ENCODE data around the gene P4HTM. TPM values are rescaled to one million over a fixed set of nuclear protein-coding genes. Genes with fewer than 3 reads are reported as not detected.

Gene P4HTM
- total and polyA plus RNA-seq, 2 of the 8 experiments (the other 6 are each of a cell fraction or from before 2014, with no cell fraction given) = 19.1 to 25.4 TPM

GRCh38 chr3:48966876-48967361 lies 23.1 kb upstream of the P4HTM start:
- no peak overlapping the region for H4K8ac ChIP-seq (ENCODE audit: extremely low read depth, insufficient read depth, low read length)
- H2AFZ ChIP-seq (ENCODE audit: low read length) = no peak overlapping the region
- no peak overlapping the region for H3K27ac ChIP-seq (ENCODE audit: low read depth, low read length)
- H3K9ac ChIP-seq (replicated peaks in 1 of 4; ENCODE audit: extremely low read depth in 1 of 4, low read depth in 3 of 4, low read length in 3 of 4) = no peak overlapping the region
- no peak for TF ChIP-seq KDM4A (IDR thresholded peaks at IDR 0.05; ENCODE audit: low read depth, low read length, severe bottlenecking)
- TF ChIP-seq SIRT6 (IDR thresholded peaks at IDR 0.05; ENCODE audit: low read length) = no peak
- no peak for TF ChIP-seq KDM5A (IDR thresholded peaks at IDR 0.05; ENCODE audit: low read length)
- TF ChIP-seq MAFK (IDR thresholded peaks at IDR 0.05; ENCODE audit: low read depth, low read length) = no peak
- TF ChIP-seq EP300 (IDR thresholded peaks at IDR 0.05; ENCODE audit: borderline replicate concordance in 1 of 2, low read depth in 2 of 2, low read length in 2 of 2) = no peak
- no peak for TF ChIP-seq YY1 (IDR thresholded peaks at IDR 0.05; ENCODE audit: low read depth, low read length)
- TF ChIP-seq CHD1 (IDR thresholded peaks at IDR 0.05; ENCODE audit: low read depth, low read length) = no peak
- no peak for TF ChIP-seq JUND (IDR thresholded peaks at IDR 0.05; ENCODE audit: low read length)
- no peak for TF ChIP-seq SUZ12 (IDR thresholded peaks at IDR 0.05; ENCODE audit: low read length)
- TF ChIP-seq EZH2 (IDR thresholded peaks at IDR 0.05; ENCODE audit: low read depth, low read length, severe bottlenecking) = no peak
- no peak for TF ChIP-seq SP2 (IDR thresholded peaks at IDR 0.05; ENCODE audit: low read length)
- no peak overlapping the region for H2BK15ac ChIP-seq (ENCODE audit: low read length)
- no peak overlapping the region for H2BK12ac ChIP-seq (ENCODE audit: low read depth, low read length)
- H3K36me3 ChIP-seq (ENCODE audit: control insufficient read depth in 2 of 4, insufficient read depth in 4 of 4, low read length in 3 of 4) = peaks cover 6 to 57% (median 34%) of the 10 kb centered on the region in 4 experiments; a peak in 7 of 8 replicates
- no peaks in the 10 kb centered on the region for H4K20me1 ChIP-seq (replicated peaks in 1 of 2; ENCODE audit: control insufficient read depth in 1 of 2, insufficient read depth in 2 of 2, low read length in 2 of 2)
- no peak for FAIRE-seq
- H3K23me2 ChIP-seq (ENCODE audit: low read depth, low read length) = no peaks in the 10 kb centered on the region
- no peak overlapping the region for H3K14ac ChIP-seq (ENCODE audit: insufficient read length)
- no peak overlapping the region for H2BK5ac ChIP-seq (ENCODE audit: low read depth, low read length)
- no peak overlapping the region for H4K91ac ChIP-seq (replicated peaks; ENCODE audit: insufficient read length, low read length)
- no peak overlapping the region for H2BK120ac ChIP-seq (replicated peaks; ENCODE audit: low read depth, low read length)
- no peak overlapping the region for H3K4ac ChIP-seq (replicated peaks; ENCODE audit: insufficient read length, low read depth, low read length)
- H3K27me3 ChIP-seq (replicated peaks in 1 of 4; ENCODE audit: control insufficient read depth in 3 of 4, extremely low read depth in 1 of 4, insufficient read depth in 3 of 4, low read length in 3 of 4) = no peaks in the 10 kb centered on the region
- H2BK20ac ChIP-seq (ENCODE audit: low read length) = no peak overlapping the region
- H3K79me1 ChIP-seq (ENCODE audit: low read depth, low read length) = no peaks in the 10 kb centered on the region
- H3K18ac ChIP-seq (ENCODE audit: extremely low read depth, low read length) = no peak overlapping the region
- no peaks in the 10 kb centered on the region for H3K9me3 ChIP-seq (ENCODE audit: insufficient read depth in 2 of 2, low read depth in 1 of 2, low read length in 1 of 2)
- no peak overlapping the region for H3K23ac ChIP-seq (ENCODE audit: insufficient read length)
- peaks cover 3 to 8% (median 5%) of the 10 kb centered on the region in 4 experiments; a peak in 6 of 7 replicates for H3K4me1 ChIP-seq (replicated peaks in 1 of 4; ENCODE audit: control insufficient read depth in 3 of 4, insufficient read depth in 4 of 4, low read length in 3 of 4)
- DNase-seq (ENCODE audit: low read depth in 1 of 2, low spot score in 2 of 2) = no peak
- CTCF ChIA-PET (ENCODE audit: partially characterized antibody) = no interaction called here
- H4K5ac ChIP-seq (ENCODE audit: insufficient read length, low read depth, low read length) = no peak overlapping the region
- H3K79me2 ChIP-seq (ENCODE audit: control insufficient read depth in 1 of 2, insufficient read depth in 2 of 2, low read length in 2 of 2) = no peaks in the 10 kb centered on the region
- H3K56ac ChIP-seq (replicated peaks; ENCODE audit: insufficient read length, low read depth, low read length) = no peak overlapping the region
- no peak overlapping the region for H3K4me2 ChIP-seq (ENCODE audit: insufficient read depth in 1 of 2, low read depth in 2 of 2, low read length in 2 of 2)
- no peak overlapping the region for H3K4me3 ChIP-seq (ENCODE audit: extremely low read depth in 1 of 4, insufficient read depth in 2 of 4, low read depth in 3 of 4, low read length in 4 of 4)
- WGBS, 2 experiments (ENCODE audit: extremely low coverage in 1 of 2, insufficient coverage in 1 of 2, insufficient read length in 1 of 2, insufficient replicate concordance in 2 of 2, low coverage in 1 of 2, low lambda C conversion rate in 2 of 2, missing lambda C conversion rate in 1 of 2) = 91% methylated on average over 7 of the region's 7 CpGs; no CpG with 5 or more reads in 1 of the 2 experiments
- POLR2A ChIA-PET (ENCODE audit: partially characterized antibody) = no interaction called here
- no peak overlapping the region for H2AK5ac ChIP-seq (ENCODE audit: low read depth, low read length)

Data from H1 (cell line).